ENCODE results near the gene ERBB4. TPM values are rescaled to one million over a fixed set of nuclear protein-coding genes. Genes with fewer than 3 reads are reported as not detected.

Gene ERBB4
- total RNA-seq, 1 donor from 2014 or later, result 22.6 TPM

GRCh38 chr2:211331736-211332135 lies 1206.9 kb downstream of the ERBB4 start:
- no peak for TF ChIP-seq CTCF (IDR thresholded peaks at IDR 0.05)

GRCh38 chr2:211329882-211330281 lies 1208.7 kb downstream of the ERBB4 start:
- Histone ChIP-seq H3K36me3 (no peaks in the 10 kb centered on the region), H3K9me3 (no peaks in the 10 kb centered on the region), H3K4me1 (no peaks in the 10 kb centered on the region), H3K27ac (no peak overlapping the region), H3K4me3 (no peak overlapping the region), H3K27me3 (no peaks in the 10 kb centered on the region)
- DNase-seq (no peak), ATAC-seq (peak; percentile 32)
- no peak for TF ChIP-seq CTCF (IDR thresholded peaks at IDR 0.05)
- intact Hi-C loops (cut with DNase I), result no loop called here

More at GRCh38 chr2:211331736-211332135, 1206.9 kb downstream of the ERBB4 start:
- no peak for ATAC-seq
- no peaks in the 10 kb centered on the region for H3K27me3 ChIP-seq
- no peak overlapping the region for H3K27ac ChIP-seq
- H3K36me3 ChIP-seq, result no peaks in the 10 kb centered on the region
- no peak for DNase-seq
- intact Hi-C loops (cut with DNase I), result no loop called here
- H3K4me3 ChIP-seq, result no peak overlapping the region
- no peaks in the 10 kb centered on the region for H3K9me3 ChIP-seq
- H3K4me1 ChIP-seq, result no peaks in the 10 kb centered on the region

- Histone ChIP-seq H3K4me1 (no peaks in the 10 kb centered on the region), H3K4me3 (no peak overlapping the region), H3K27me3 (no peaks in the 10 kb centered on the region), H3K27ac (no peak overlapping the region), H3K36me3 (no peaks in the 10 kb centered on the region), H3K9me3 (no peaks in the 10 kb centered on the region)
- intact Hi-C loops (cut with DNase I), result no loop called here
- DNase-seq (no peak), ATAC-seq (no peak)
- no peak for TF ChIP-seq CTCF (IDR thresholded peaks at IDR 0.05)
These were observed 1209.2 kb downstream of the ERBB4 start for GRCh38 chr2:211329421-211329820.

GRCh38 chr2:211328126-211328525 lies 1210.5 kb downstream of the ERBB4 start:
- ATAC-seq (no peak), DNase-seq (no peak)
- intact Hi-C loops (cut with DNase I), result no loop called here
- no peak overlapping the region for H3K27ac ChIP-seq
- no peaks in the 10 kb centered on the region for H3K27me3 ChIP-seq
- H3K4me3 ChIP-seq, result no peak overlapping the region
- H3K9me3 ChIP-seq, result no peaks in the 10 kb centered on the region
- TF ChIP-seq CTCF (IDR thresholded peaks at IDR 0.05), result no peak
- no peaks in the 10 kb centered on the region for H3K36me3 ChIP-seq
- H3K4me1 ChIP-seq, result no peaks in the 10 kb centered on the region

Small RNA genes within 50 kb of the gene (microRNA-seq; reads per million reads assigned to microRNA genes)
- not detected for gene MIR548F2 (ENCODE audit: borderline microRNAs expressed)

All from upper lobe of right lung (tissue), 1 donor.